SK-N-SH (cell line): ENCODE data around the gene MRPL52. TPM values are rescaled to one million over a fixed set of nuclear protein-coding genes. Genes with fewer than 3 reads are reported as not detected.

Source experiments
- CTCF ChIA-PET: fragments of 300-600, 350-600 bp; formaldehyde crosslinking; extraction: SDS; loops from one replicate; lab custom pipeline; 2021; lab: Yijun Ruan, JAX
- POLR2A ChIA-PET: fragments of 350-600 bp; sonication (Branson Sonifier 250); formaldehyde crosslinking; extraction: SDS; loops from one replicate; lab custom pipeline; 2020; ENCODE audit warnings: antibody characterized with exemption, inconsistent platforms; lab: Yijun Ruan, JAX
- DNase-seq: peaks from one replicate; pipeline ENCODE4 v3.0.0; 2012
- H2AFZ ChIP-seq: fragments of 200-600 bp; sonication (generic); 2 replicates; pipeline ENCODE4 v1.8.1; 2016; ENCODE audit warnings: antibody characterized with exemption, mild to moderate bottlenecking, low read depth
- H3F3A ChIP-seq: fragments of 200-600 bp; sonication (generic); replicated peaks from 2 replicates; pipeline ENCODE3; 2016; ENCODE audit warnings: antibody characterized with exemption, mild to moderate bottlenecking; ENCODE audit not compliant: insufficient read depth
- H3K27ac ChIP-seq, 2 experiments: fragments of 200-500 bp in 1 of 2; fragments of 200-600 bp in 1 of 2; sonication (Bioruptor generic) in 1 of 2; sonication (generic), shearing (Covaris generic) in 1 of 2; 2 replicates each; pipeline versions ENCODE4 v1.5.1 to v1.6.1; 2014 to 2016; ENCODE audit warnings: low read depth in 2 of 2, inconsistent platforms in 1 of 2, low read length in 1 of 2, mild to moderate bottlenecking in 1 of 2, mixed read lengths in 1 of 2
- H3K27me3 ChIP-seq: fragments of 200-600 bp; sonication (generic), shearing (Covaris generic); 2 replicates; pipeline ENCODE4 v1.6.1; 2016; ENCODE audit warnings: mixed run types; ENCODE audit not compliant: insufficient read depth
- H3K36me3 ChIP-seq, 2 experiments: fragments of 200-500 bp in 1 of 2; fragments of 200-600 bp in 1 of 2; sonication (Bioruptor generic) in 1 of 2; sonication (generic) in 1 of 2; replicated peaks in 1 of 2; 2 replicates each; pipeline versions ENCODE3 to v1.5.1; 2014 to 2016; ENCODE audit warnings: low read length in 1 of 2, mild to moderate bottlenecking in 1 of 2; ENCODE audit not compliant: insufficient read depth in 2 of 2, control insufficient read depth in 1 of 2
- H3K4me1 ChIP-seq, 2 experiments: fragments of 200-500 bp in 1 of 2; fragments of 200-600 bp in 1 of 2; sonication (Bioruptor generic) in 1 of 2; sonication (generic), shearing (Covaris generic) in 1 of 2; 2 replicates each; pipeline versions ENCODE4 v1.5.1 to v1.6.1; 2014 to 2016; ENCODE audit warnings: low read depth in 1 of 2, low read length in 1 of 2, mixed run types in 1 of 2; ENCODE audit not compliant: insufficient read depth in 2 of 2, control insufficient read depth in 1 of 2
- H3K4me2 ChIP-seq: fragments of 200-600 bp; sonication (generic), shearing (Covaris generic); 2 replicates; pipeline ENCODE4 v1.6.1; 2017; ENCODE audit warnings: mixed run types
- H3K4me3 ChIP-seq, 2 experiments: fragments of 200-500 bp in 1 of 2; fragments of 200-600 bp in 1 of 2; sonication (Bioruptor generic) in 1 of 2; sonication (generic), shearing (Covaris generic) in 1 of 2; 2 replicates each; pipeline versions ENCODE4 v1.5.1 to v1.8.1; 2014 to 2016; ENCODE audit warnings: low read depth in 2 of 2, inconsistent platforms in 1 of 2, low read length in 1 of 2, mild to moderate bottlenecking in 1 of 2, mixed read lengths in 1 of 2, moderate library complexity in 1 of 2
- H3K79me2 ChIP-seq: fragments of 200-600 bp; sonication (generic); 2 replicates; pipeline ENCODE4 v1.8.1; 2017; ENCODE audit warnings: mild to moderate bottlenecking; ENCODE audit not compliant: insufficient read depth
- H3K9ac ChIP-seq: fragments of 200-600 bp; sonication (generic); 2 replicates; pipeline ENCODE4 v1.6.1; 2017; ENCODE audit warnings: mixed run types
- H3K9me2 ChIP-seq: fragments of 200-600 bp; sonication (generic); 2 replicates; pipeline ENCODE4 v1.6.1; 2017; ENCODE audit warnings: mixed run types
- H3K9me3 ChIP-seq: fragments of 200-600 bp; sonication (generic); 2 replicates; pipeline ENCODE4 v1.6.1; 2017; ENCODE audit warnings: mixed run types, mild to moderate bottlenecking, moderate library complexity
- H4K20me1 ChIP-seq: fragments of 200-600 bp; sonication (generic); 2 replicates; pipeline ENCODE4 v1.6.1; 2017; ENCODE audit warnings: mild to moderate bottlenecking, mixed run types; ENCODE audit not compliant: insufficient read depth
- ELF1 ChIP-seq: IDR thresholded peaks from 2 replicates; pipeline ENCODE4 v1.4.0; 2012
- EP300 ChIP-seq, 2 experiments: IDR thresholded peaks; 2 replicates each; pipeline versions ENCODE4 v1.4.0 to v1.6.1; 2012; ENCODE audit warnings: borderline replicate concordance in 1 of 2, low read depth in 1 of 2, low read length in 1 of 2
- EZH2phosphoT487 ChIP-seq: fragments of 200-600 bp; sonication (generic); IDR thresholded peaks from 2 replicates; pipeline ENCODE4 v1.6.1; 2017; ENCODE audit warnings: low read depth, mixed run types, mild to moderate bottlenecking, antibody characterized with exemption, moderate library complexity, borderline replicate concordance
- FOXM1 ChIP-seq: IDR thresholded peaks from 2 replicates; pipeline ENCODE4 v1.4.0; 2012; ENCODE audit warnings: low read depth, mild to moderate bottlenecking
- GABPA ChIP-seq: IDR thresholded peaks from 2 replicates; pipeline ENCODE4 v1.4.0; 2012; ENCODE audit warnings: low read depth, mild to moderate bottlenecking
- MXI1 ChIP-seq: IDR thresholded peaks from 2 replicates; pipeline ENCODE4 v1.6.1; 2012; ENCODE audit warnings: mild to moderate bottlenecking, low read depth, low read length, improper control_type of control experiment
- NRF1 ChIP-seq: IDR thresholded peaks from 2 replicates; pipeline ENCODE4 v1.6.1; 2012; ENCODE audit warnings: low read depth, mild to moderate bottlenecking, low read length
- RAD21 ChIP-seq: IDR thresholded peaks from 2 replicates; pipeline ENCODE4 v1.6.1; 2012; ENCODE audit warnings: mild to moderate bottlenecking, low read length
- RCOR1 ChIP-seq: fragments of 150-350 bp; IDR thresholded peaks from 2 replicates; pipeline ENCODE4 v1.6.1; 2017; ENCODE audit warnings: antibody characterized with exemption, low read length
- SIN3A ChIP-seq: IDR thresholded peaks from 2 replicates; pipeline ENCODE4 v1.6.1; 2012; ENCODE audit warnings: low read depth, mild to moderate bottlenecking, low read length, moderate library complexity, borderline replicate concordance
- SMC3 ChIP-seq: IDR thresholded peaks from 2 replicates; pipeline ENCODE4 v1.6.1; 2012; ENCODE audit warnings: low read depth, low read length, improper control_type of control experiment
- TCF12 ChIP-seq: IDR thresholded peaks from 2 replicates; pipeline ENCODE4 v1.4.0; 2012
- TEAD4 ChIP-seq: IDR thresholded peaks from 2 replicates; pipeline ENCODE4 v1.4.0; 2012; ENCODE audit warnings: mild to moderate bottlenecking, borderline replicate concordance; ENCODE audit not compliant: insufficient read depth
- WGBS: methylation state at CpG from one replicate; pipeline ENCODE4 v1.1.6; 2017; ENCODE audit warnings: low lambda C conversion rate; 5-methylcytosine and 5-hydroxymethylcytosine counted together
- polyA plus RNA-seq, 3 experiments: library from polyadenylated mRNA; depleted of rRNA; stranded (reverse); fragments of >200 nt; gene quantifications; 2 replicates each; pipeline ENCODE4 v1.2.3, GENCODE V29; 2012
- TF ChIP-seq, protein P1 (sequence below): IDR thresholded peaks from 2 replicates; pipeline ENCODE4 v1.4.0; 2012; ENCODE audit warnings: low read depth, borderline replicate concordance
- TF ChIP-seq, protein P2 (sequence below): IDR thresholded peaks from 2 replicates; pipeline ENCODE4 v1.6.1; 2012; ENCODE audit warnings: mild to moderate bottlenecking, low read depth, low read length, moderate library complexity
- TF ChIP-seq, protein P3 (sequence below): fragments of 150-350 bp; IDR thresholded peaks from 2 replicates; pipeline ENCODE4 v1.6.1; 2016; ENCODE audit warnings: mild to moderate bottlenecking, low read depth, low read length
- TF ChIP-seq, protein P4 (sequence below): fragments of 150-350 bp; IDR thresholded peaks from 2 replicates; pipeline ENCODE4 v1.6.1; 2017; ENCODE audit warnings: antibody characterized with exemption, low read length, low read depth, borderline replicate concordance
- TF ChIP-seq, protein P5 (sequence below): fragments of 200-600 bp; sonication (generic); IDR thresholded peaks from 2 replicates; pipeline ENCODE4 v1.6.1; 2017; ENCODE audit warnings: antibody characterized with exemption, mild to moderate bottlenecking, moderate library complexity
- TF ChIP-seq, protein P6 (sequence below): IDR thresholded peaks from 2 replicates; pipeline ENCODE4; 2012
- TF ChIP-seq, protein P7 (sequence below): IDR thresholded peaks from 2 replicates; pipeline ENCODE4 v1.4.0; 2012; ENCODE audit warnings: low read depth

The MRPL52 gene
- polyA plus RNA-seq, 1 of the 3 experiments (the other 2 are of a cell fraction) = 116 TPM

DNA sequence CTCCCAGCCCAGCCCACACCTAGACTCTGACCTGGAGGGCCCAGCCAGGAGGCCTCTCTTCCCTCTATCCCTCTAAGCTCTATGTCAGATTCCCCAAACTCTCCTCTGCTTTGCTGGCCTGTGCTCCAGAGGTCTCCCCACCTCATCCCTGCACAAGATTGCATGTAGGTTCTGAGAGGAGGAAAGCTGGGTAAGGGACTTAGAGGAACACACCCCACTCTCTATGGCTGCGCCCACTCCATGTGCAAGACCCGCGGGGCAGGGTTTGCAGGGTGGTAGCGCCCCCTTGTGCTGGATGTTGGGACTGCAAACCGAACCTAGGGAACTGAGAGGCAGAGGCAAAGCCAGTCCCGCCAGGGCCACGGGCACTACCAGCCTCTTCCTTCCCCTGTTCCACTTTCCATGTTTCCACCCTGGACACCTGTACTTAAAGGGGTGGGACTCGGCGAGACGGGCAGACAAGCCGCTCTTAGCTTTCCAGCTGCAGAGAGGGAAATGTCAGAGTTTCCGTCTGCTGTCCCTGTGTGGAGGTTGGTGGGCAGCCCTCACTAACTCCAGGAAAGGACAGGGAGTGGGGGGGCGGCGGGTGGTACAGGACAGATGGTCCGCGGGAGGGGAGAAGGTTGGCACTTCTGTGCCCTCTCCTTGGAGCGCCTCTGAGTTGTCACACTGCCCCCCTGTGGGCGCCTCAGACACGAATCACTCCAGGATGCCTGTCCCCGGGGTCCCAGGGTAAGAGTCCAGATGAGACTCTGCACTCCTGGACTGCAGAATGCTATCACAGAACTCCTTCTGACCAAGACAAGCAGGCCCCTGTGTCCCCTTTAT lies 23.5 kb downstream of the MRPL52 start:
- POLR2A ChIA-PET = interaction anchor here (0.6 to 1.3 kb wide), 5 partner anchors 30 to 1806 kb away, joined by 3 to 7 read pairs (median 3); no protein-coding TSS in a partner anchor
- no peaks in the 10 kb centered on the region for H3K9me3 ChIP-seq
- peak overlapping the region; percentile 52 to 63 for H3K4me3 ChIP-seq
- no peaks in the 10 kb centered on the region for H3K36me3 ChIP-seq
- no peaks in the 10 kb centered on the region for H3K79me2 ChIP-seq
- H4K20me1 ChIP-seq = no peaks in the 10 kb centered on the region
- peak overlapping the region; percentile 98 for H3K4me2 ChIP-seq
- CTCF ChIA-PET = interaction anchor here (0.7 to 18.5 kb wide), 58 partner anchors 8 to 465 kb away, joined by 3 to 472 read pairs (median 5); partner anchors contain the start of genes HAUS4, LRP10, MMP14 and MRPL52
- H3K27ac ChIP-seq = no peak overlapping the region; a peak in 1 of 4 replicates
- peaks cover 14% of the 10 kb centered on the region for H3F3A ChIP-seq
- no peaks in the 10 kb centered on the region for H3K27me3 ChIP-seq
- peak; percentile 85 for DNase-seq
- H2AFZ ChIP-seq = peak overlapping the region; percentile 98
- H3K9ac ChIP-seq = peak overlapping the region; percentile 67
- 0% methylated on average over 13 of the region's 20 CpGs for WGBS
- no peaks in the 10 kb centered on the region for H3K9me2 ChIP-seq
- H3K4me1 ChIP-seq = peaks cover 25 to 30% of the 10 kb centered on the region in 2 experiments
- TF ChIP-seq GABPA (no peak), EZH2phosphoT487 (no peak), NRF1 (0 out of 2 replicates have a peak, but pooled peaks have one; percentile 30), TEAD4 (no peak), EP300 (IDR thresholded peaks at IDR 0.05; ENCODE audit: borderline replicate concordance in 1 of 2, low read depth in 1 of 2, low read length in 1 of 2) (no peak), SIN3A (peak; percentile 60; the same call in 1 of the 2 replicates), RCOR1 (no peak), ELF1 (no peak), MXI1 (peak; percentile 78), FOXM1 (no peak), RAD21 (peak; percentile 97), TCF12 (no peak), SMC3 (peak; percentile 97)
- TF ChIP-seq, protein P1, sequence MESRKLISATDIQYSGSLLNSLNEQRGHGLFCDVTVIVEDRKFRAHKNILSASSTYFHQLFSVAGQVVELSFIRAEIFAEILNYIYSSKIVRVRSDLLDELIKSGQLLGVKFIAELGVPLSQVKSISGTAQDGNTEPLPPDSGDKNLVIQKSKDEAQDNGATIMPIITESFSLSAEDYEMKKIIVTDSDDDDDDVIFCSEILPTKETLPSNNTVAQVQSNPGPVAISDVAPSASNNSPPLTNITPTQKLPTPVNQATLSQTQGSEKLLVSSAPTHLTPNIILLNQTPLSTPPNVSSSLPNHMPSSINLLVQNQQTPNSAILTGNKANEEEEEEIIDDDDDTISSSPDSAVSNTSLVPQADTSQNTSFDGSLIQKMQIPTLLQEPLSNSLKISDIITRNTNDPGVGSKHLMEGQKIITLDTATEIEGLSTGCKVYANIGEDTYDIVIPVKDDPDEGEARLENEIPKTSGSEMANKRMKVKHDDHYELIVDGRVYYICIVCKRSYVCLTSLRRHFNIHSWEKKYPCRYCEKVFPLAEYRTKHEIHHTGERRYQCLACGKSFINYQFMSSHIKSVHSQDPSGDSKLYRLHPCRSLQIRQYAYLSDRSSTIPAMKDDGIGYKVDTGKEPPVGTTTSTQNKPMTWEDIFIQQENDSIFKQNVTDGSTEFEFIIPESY = no peak
- TF ChIP-seq, protein P2, sequence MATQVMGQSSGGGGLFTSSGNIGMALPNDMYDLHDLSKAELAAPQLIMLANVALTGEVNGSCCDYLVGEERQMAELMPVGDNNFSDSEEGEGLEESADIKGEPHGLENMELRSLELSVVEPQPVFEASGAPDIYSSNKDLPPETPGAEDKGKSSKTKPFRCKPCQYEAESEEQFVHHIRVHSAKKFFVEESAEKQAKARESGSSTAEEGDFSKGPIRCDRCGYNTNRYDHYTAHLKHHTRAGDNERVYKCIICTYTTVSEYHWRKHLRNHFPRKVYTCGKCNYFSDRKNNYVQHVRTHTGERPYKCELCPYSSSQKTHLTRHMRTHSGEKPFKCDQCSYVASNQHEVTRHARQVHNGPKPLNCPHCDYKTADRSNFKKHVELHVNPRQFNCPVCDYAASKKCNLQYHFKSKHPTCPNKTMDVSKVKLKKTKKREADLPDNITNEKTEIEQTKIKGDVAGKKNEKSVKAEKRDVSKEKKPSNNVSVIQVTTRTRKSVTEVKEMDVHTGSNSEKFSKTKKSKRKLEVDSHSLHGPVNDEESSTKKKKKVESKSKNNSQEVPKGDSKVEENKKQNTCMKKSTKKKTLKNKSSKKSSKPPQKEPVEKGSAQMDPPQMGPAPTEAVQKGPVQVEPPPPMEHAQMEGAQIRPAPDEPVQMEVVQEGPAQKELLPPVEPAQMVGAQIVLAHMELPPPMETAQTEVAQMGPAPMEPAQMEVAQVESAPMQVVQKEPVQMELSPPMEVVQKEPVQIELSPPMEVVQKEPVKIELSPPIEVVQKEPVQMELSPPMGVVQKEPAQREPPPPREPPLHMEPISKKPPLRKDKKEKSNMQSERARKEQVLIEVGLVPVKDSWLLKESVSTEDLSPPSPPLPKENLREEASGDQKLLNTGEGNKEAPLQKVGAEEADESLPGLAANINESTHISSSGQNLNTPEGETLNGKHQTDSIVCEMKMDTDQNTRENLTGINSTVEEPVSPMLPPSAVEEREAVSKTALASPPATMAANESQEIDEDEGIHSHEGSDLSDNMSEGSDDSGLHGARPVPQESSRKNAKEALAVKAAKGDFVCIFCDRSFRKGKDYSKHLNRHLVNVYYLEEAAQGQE = no peak
- TF ChIP-seq, protein P3, sequence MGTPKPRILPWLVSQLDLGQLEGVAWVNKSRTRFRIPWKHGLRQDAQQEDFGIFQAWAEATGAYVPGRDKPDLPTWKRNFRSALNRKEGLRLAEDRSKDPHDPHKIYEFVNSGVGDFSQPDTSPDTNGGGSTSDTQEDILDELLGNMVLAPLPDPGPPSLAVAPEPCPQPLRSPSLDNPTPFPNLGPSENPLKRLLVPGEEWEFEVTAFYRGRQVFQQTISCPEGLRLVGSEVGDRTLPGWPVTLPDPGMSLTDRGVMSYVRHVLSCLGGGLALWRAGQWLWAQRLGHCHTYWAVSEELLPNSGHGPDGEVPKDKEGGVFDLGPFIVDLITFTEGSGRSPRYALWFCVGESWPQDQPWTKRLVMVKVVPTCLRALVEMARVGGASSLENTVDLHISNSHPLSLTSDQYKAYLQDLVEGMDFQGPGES = no peak
- TF ChIP-seq, protein P4, sequence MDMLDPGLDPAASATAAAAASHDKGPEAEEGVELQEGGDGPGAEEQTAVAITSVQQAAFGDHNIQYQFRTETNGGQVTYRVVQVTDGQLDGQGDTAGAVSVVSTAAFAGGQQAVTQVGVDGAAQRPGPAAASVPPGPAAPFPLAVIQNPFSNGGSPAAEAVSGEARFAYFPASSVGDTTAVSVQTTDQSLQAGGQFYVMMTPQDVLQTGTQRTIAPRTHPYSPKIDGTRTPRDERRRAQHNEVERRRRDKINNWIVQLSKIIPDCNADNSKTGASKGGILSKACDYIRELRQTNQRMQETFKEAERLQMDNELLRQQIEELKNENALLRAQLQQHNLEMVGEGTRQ = no peak
- TF ChIP-seq, protein P5, sequence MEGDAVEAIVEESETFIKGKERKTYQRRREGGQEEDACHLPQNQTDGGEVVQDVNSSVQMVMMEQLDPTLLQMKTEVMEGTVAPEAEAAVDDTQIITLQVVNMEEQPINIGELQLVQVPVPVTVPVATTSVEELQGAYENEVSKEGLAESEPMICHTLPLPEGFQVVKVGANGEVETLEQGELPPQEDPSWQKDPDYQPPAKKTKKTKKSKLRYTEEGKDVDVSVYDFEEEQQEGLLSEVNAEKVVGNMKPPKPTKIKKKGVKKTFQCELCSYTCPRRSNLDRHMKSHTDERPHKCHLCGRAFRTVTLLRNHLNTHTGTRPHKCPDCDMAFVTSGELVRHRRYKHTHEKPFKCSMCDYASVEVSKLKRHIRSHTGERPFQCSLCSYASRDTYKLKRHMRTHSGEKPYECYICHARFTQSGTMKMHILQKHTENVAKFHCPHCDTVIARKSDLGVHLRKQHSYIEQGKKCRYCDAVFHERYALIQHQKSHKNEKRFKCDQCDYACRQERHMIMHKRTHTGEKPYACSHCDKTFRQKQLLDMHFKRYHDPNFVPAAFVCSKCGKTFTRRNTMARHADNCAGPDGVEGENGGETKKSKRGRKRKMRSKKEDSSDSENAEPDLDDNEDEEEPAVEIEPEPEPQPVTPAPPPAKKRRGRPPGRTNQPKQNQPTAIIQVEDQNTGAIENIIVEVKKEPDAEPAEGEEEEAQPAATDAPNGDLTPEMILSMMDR = peak; percentile 92
- TF ChIP-seq, protein P6, sequence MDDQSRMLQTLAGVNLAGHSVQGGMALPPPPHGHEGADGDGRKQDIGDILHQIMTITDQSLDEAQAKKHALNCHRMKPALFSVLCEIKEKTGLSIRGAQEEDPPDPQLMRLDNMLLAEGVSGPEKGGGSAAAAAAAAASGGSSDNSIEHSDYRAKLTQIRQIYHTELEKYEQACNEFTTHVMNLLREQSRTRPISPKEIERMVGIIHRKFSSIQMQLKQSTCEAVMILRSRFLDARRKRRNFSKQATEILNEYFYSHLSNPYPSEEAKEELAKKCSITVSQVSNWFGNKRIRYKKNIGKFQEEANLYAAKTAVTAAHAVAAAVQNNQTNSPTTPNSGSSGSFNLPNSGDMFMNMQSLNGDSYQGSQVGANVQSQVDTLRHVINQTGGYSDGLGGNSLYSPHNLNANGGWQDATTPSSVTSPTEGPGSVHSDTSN = no peak
- TF ChIP-seq, protein P7, sequence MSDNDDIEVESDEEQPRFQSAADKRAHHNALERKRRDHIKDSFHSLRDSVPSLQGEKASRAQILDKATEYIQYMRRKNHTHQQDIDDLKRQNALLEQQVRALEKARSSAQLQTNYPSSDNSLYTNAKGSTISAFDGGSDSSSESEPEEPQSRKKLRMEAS = no peak
